CD4-positive, alpha-beta T cell treated with Interleukin-15 for 4 hours (primary cell): ENCODE measurements around the gene ROBO1.

ENCODE experiments used
- DNase-seq: peaks from one replicate; pipeline ENCODE4 v3.0.0-alpha.2; 2020; ENCODE audit warnings: low spot score

The ROBO1 gene

GRCh38 chr3:78611278-78611677 is 1156.5 kb downstream of the ROBO1 start:
- DNase-seq: no peak

DNA sequence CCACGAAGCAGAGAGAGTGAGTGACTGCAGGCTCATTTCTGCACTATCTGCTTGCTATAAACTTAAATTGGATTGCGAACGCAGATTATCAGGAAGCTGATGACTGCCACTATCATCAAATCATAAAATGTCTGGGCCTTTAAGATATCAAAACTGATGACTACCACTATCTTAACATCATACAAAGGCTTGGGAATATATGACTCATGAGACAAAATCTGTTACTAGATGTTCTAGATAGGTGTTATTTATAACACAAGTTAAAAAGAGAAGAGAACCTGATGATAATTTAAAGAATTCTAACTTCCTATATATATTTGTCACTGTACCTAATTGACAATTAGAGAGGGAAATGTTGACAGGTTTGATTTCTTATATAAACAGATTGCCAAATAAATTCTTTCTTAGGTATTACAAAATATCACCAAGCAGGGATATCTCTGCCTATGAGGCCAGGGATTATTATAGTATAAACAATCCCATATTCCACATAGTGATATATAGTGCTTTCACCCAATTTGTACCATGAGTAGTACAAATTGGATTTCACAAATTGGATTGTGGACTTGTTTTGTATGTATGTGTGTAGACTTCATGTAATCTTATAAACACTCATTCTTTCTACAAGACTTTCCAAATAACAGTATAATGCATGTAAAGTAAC is 1157.2 kb downstream of the ROBO1 start:
- DNase-seq: no peak

- DNase-seq: no peak
These were observed 1161.0 kb downstream of the ROBO1 start for GRCh38 chr3:78606756-78607155.

DNA sequence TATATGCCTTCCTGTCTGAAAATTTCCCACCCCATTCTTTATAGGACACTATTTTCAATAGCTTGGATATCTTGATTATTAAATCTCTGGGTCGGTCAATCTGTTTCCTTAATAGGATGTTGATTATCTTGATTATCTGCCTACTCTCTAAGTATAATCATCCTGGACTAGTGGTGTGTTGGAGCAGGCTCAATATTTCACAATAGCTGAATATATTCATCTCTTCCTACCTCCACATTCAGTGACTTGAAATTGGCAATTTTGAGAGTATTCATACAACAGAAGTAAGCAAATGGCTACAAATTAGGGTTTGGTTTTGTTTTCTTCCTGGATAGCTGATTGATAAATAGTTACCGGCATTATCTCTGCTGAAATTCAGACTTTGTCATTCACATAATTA is 1162.6 kb downstream of the ROBO1 start:
- DNase-seq: no peak

GRCh38 chr3:78604341-78604740 is 1163.5 kb downstream of the ROBO1 start:
- DNase-seq: no peak

DNA sequence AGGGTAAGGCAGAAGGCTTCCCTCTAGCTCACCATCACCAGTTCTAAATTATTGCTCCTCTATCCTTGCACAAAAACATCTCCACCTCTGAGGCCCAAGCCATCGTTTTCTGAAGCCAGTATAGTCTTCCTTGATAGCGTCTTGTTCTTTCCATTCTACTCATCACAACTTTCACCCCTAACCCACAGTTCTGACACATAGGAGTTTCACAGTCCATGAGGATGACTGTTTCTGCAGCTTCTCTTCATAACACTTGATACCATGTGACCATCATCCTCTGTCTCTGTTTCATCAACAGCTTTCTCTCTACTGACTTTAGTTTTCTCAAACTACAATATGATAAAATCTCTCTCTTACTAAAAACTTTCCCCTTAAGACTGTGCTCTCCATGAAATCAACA is 1166.5 kb downstream of the ROBO1 start:
- no peak for DNase-seq

GRCh38 chr3:78589778-78590177 is 1178.0 kb downstream of the ROBO1 start:
- no peak for DNase-seq

GRCh38 chr3:78588906-78589621 is 1178.7 kb downstream of the ROBO1 start:
- no peak for DNase-seq

DNA sequence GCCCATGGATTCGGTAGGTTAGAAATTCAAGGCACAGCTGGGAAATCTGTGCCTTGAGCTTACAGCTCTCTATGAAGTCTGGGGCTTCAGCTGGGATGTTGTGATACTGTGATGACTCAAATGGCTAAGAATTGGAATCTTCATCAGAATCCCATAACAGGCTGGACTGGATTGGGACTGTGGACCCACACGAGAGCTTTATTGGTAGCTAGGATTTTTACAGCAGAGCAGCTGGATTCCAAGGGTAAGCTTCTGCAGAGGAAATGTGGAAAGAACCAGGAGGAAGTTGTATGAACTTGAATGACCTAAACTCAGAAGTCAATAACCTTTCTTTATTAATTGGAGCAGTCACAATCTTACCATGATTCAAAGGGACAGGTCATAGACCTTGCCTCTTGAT is 1187.1 kb downstream of the ROBO1 start:
- DNase-seq: no peak

- DNase-seq: no peak
These were observed 1196.3 kb downstream of the ROBO1 start for GRCh38 chr3:78571486-78571885.

DNA sequence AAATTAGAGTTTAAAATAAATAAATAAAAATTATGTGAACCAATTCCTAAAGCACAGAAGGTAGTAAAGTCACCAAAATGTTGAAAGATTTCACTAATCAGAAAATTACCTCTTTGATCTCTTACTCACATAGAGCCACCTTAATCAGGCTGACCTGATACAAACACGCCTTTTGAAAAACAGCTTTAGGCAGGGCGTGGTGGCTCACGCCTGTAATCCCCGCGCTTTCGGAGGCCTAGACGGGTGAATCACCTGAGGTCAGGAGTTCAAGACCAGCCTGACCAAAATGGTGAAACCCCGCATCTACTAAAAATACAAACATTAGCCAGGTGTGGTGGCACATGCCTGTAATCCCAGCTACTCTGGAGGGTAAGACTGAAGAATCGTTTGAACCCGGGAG is 1197.3 kb downstream of the ROBO1 start:
- DNase-seq: no peak

DNA sequence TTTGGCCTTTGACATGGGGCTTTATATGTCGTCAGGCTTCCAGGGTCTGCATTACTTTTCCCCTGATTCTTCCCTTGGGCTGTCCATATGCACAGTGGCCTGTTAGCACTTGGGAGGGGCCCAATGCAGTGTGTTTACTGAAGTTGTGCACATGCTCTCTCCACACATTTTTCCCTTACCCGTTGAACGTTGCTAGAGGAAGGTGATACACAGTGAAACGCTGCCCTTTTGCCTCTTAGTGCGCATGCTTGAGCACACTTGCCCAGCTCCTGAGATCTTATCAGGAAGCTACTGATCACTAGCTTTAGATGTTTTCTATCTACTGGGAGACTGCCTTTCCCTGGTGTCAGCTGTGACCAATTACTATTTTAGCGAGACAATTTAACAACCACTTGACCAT is 1198.0 kb downstream of the ROBO1 start:
- DNase-seq: no peak

DNA sequence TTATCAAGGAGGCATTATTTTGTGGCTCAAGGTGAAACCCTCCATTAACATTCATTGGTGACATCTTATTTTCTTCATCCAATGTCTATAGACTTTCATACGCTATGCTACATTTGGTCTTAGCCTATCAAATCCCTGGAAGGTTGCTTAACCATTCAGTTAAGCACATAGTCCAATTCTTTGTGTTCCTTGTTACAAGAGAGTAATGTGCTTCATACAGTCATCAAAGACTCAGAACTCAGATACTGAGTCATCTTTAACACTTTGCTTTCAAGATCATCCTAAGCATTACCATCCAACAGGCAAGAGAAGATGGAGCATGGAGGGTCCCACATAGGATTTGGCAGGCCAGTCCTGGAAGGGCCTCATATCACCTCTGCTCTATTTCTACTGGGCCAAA is 1202.1 kb downstream of the ROBO1 start:
- DNase-seq: no peak

- no peak for DNase-seq
These were observed 1205.5 kb downstream of the ROBO1 start for GRCh38 chr3:78562328-78562727.
